ENCODE data around the gene NCR1.

GRCh38 chr19:54905421-54905802 is 536 bp upstream of the NCR1 start:
- no peak for TF ChIP-seq CTCF (conservative IDR thresholded peaks at IDR 0.05)
- TF ChIP-seq EZH2 (IDR thresholded peaks at IDR 0.05; ENCODE audit: low read depth), result no peak

Data from PC-9 (cell line).